GM21576 (cell line): ENCODE data around the gene SULT2B1.
"Not testable (repeated sequence)": the region's sequence is repeated elsewhere in the genome, so short reads cannot be mapped to it uniquely, and the experiment has no call there.

Experiments
- ATAC-seq: cut with Tn5 transposase; IDR thresholded peaks from one replicate; pipeline ENCODE4 v1.9.1; 2021; ENCODE audit warnings: mild to moderate bottlenecking, moderate library complexity; ENCODE audit not compliant: unreplicated experiment

SULT2B1 gene

GRCh38 chr19:48556825-48557224, 4.9 kb downstream of the SULT2B1 start:
- no peak for ATAC-seq

- ATAC-seq = no peak
Measured at GRCh38 chr19:48558018-48558684, 6.2 kb downstream of the SULT2B1 start.

- ATAC-seq = no peak
Measured at GRCh38 chr19:48560095-48560530, 8.1 kb downstream of the SULT2B1 start.

DNA sequence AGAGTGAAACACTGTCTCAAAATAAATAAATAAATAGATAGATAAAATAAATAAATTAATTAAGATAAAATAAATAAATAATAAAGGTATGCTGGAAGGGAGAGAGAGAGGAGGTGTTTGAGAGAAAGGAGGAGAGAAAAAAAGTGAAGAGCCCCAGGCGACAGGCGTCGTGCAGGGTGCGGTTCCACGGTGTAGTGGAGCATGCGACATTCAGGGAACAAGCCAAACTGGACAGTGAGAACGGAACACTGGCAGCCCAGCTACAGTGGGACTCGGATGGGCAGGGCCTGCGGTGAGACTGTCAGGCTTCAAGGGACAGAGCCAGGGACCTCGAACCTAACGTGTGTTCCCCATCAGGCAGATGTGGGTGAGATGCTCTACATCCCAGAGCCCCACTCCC, 9.4 kb downstream of the SULT2B1 start:
- ATAC-seq = no peak

- no peak for ATAC-seq
Measured at GRCh38 chr19:48565090-48565489, 13.1 kb downstream of the SULT2B1 start.

DNA sequence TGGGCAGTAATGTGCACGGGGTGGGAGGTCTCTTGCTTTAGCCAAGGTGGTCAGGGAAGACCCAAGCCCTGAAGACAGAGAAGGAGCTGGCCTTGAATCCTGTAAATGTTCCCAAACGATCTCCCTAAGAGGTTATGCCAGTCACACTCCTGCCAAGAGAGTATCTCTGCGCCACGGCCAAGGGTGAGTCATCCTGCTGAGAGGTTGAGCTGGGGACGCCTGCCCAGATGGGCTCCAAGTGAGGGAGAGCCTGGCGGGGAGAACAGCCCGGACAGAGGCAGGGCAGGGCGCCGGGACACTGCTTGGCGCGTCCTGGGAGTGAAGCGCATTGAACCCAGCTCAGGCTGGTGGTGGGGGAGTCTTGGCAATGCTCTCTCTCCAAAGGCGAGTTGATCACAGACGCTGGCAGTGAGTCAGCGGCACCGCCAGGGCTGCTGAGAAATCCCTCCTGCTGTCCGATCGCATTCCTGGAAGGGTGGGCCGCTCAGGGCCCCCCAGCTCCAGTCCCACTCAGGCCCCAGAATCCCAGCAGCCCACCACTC, 16.4 kb downstream of the SULT2B1 start:
- ATAC-seq = no peak

GRCh38 chr19:48569814-48570213, 17.8 kb downstream of the SULT2B1 start:
- ATAC-seq = no peak

GRCh38 chr19:48571378-48572162, 19.6 kb downstream of the SULT2B1 start:
- ATAC-seq = no peak

DNA sequence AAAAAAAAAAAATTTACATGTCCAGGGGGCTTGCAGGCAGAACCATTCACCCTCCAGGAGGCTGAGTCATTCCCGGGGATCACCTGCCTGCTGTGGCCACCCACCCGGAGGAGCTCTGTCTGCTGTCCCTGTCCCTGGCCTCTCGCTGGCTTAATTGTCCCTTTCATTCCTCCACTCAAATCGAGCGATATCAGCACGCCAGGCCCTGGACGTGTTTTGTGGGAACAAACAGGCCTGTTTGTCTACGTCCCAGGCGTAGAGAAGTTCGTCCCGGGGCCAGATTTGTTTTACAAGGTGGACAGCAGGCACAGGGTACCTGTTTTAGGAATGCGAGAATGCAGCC, 21.2 kb downstream of the SULT2B1 start:
- ATAC-seq = no peak

DNA sequence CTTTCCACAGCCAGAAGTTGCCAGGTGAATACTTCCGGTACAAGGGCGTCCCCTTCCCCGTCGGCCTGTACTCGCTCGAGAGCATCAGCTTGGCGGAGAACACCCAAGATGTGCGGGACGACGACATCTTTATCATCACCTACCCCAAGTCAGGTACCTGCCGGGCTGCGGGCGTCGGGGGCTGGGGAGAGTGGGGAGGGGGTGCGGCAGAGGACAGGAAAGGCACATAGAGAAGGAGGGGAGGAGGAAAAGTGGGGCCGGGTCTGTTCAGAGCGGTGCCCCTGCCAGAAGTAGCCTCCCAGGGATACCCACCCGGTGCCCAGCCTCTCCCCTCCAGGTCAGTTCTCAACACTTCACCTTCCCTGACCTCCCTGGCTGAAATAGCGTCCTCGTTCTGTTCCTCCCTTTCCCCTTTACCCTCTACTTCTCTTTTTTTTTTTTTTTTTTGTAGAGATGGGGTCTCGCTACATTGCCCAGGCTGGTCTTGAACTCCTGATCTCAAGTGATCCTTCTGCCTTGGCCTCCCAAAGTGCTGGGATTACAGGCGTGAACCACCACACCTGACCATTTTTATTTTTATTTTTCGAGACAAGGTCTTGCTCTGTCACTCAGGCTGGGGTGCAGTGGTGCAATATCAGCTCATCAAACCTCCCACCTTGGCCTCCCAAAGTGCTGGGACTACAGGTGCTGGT, 24.1 kb downstream of the SULT2B1 start:
- ATAC-seq = no peak

DNA sequence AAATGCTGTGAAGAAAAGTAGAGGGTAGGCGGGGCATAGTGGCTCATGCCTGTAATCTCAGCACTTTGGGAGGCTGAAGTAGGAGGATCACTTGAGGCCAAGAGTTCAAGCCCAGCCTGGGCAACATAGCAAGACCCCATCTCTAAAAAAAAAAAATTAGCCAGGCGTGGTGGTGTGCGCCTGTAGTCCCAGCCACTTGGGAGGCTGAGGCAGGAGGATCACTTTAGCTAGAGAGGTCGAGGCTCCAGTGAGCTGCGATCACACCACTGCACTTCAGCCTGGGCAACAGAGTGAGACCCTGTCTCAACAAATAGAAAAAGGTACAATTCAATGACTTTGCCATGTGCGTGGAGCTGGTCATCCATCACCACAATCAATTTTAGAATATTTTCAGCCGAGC, 25.9 kb downstream of the SULT2B1 start:
- ATAC-seq = not testable (repeated sequence)

DNA sequence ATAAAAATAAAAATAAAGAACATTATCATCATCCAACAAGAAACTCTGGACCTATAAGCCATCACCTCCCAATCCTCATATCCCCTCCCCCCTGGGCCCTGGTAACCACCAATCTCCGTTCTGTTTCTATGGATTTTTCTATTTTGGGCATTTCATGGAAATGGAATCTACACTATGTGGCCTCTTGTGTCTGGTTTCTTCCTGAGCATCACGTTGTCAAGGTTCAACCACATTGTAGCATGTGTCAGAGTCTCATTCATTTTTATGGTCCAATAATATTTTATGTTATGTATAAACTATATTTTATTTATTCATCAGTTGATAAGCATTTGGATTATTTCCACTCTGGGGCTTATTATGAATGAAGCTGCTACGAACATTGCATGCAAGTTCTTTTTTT, 26.9 kb downstream of the SULT2B1 start:
- no peak for ATAC-seq

DNA sequence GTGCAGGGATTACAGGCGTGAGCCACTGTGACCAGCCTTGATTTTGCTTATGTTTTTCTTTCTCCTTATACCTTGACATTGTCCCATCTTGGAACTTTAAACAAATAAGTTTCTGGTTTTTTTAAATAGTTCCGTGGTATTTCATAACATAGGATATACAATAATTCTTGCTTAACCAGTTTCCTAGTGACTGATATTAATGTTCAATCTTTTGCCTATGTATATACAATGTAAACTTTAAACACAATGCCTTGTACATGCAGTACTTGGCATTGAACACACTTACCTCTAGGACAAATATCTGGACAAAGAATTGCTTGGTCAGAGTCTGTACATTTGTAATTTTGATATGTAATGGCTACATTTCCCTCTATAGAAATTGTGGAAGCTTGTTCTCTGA, 30.2 kb downstream of the SULT2B1 start:
- ATAC-seq = no peak

GRCh38 chr19:48587387-48587786, 35.4 kb downstream of the SULT2B1 start:
- no peak for ATAC-seq

- peak; percentile 49 for ATAC-seq
Measured at GRCh38 chr19:48588670-48589401, 36.9 kb downstream of the SULT2B1 start.

GRCh38 chr19:48591021-48591420, 39.0 kb downstream of the SULT2B1 start:
- ATAC-seq = no peak

- no peak for ATAC-seq
Measured at GRCh38 chr19:48595171-48595570, 43.2 kb downstream of the SULT2B1 start.

- no peak for ATAC-seq
Measured at GRCh38 chr19:48595833-48596232, 43.9 kb downstream of the SULT2B1 start.

- ATAC-seq = no peak
Measured at GRCh38 chr19:48596237-48596636, 44.3 kb downstream of the SULT2B1 start.

GRCh38 chr19:48596679-48597465, 44.9 kb downstream of the SULT2B1 start:
- ATAC-seq = no peak
